Bronchial epithelial cell (primary cell): ENCODE results near the gene ANKRD6. TPM values are rescaled to one million over a fixed set of nuclear protein-coding genes. Genes with fewer than 3 reads are reported as not detected.
A peak's percentile ranks its signal among the peaks of the same experiment; 100 is the strongest.

Source experiments
- DNase-seq: peaks from one replicate; pipeline ENCODE4 v3.0.0-alpha.2; 2010; ENCODE audit warnings: low read depth
- FAIRE-seq: peaks from 2 replicates; lab custom pipeline; 2011; peaks lifted over from hg19 to GRCh38; lab: Jason Lieb, UNC
- H3K27me3 ChIP-seq: 2 replicates; pipeline ENCODE4 v1.5.1; 2011; ENCODE audit warnings: low read length; ENCODE audit not compliant: control insufficient read depth, insufficient read depth
- H3K36me3 ChIP-seq: 2 replicates; pipeline ENCODE4 v1.5.1; 2011; ENCODE audit warnings: low read length; ENCODE audit not compliant: control insufficient read depth, insufficient read depth
- H3K4me3 ChIP-seq: 2 replicates; pipeline ENCODE4 v1.5.1; 2011; ENCODE audit warnings: mild to moderate bottlenecking, low read depth, low read length, control low read depth
- CTCF ChIP-seq: IDR thresholded peaks from 2 replicates; pipeline ENCODE4 v1.5.1; 2011; ENCODE audit warnings: mild to moderate bottlenecking, moderate library complexity, low read length, control low read depth, inconsistent platforms; ENCODE audit not compliant: insufficient read depth, severe bottlenecking
- total RNA-seq: library from RNA; depleted of rRNA; stranded (reverse); fragments of >200 nt; gene quantifications from 2 replicates; pipeline ENCODE4 v1.2.1, GENCODE V29; 2014

The ANKRD6 gene
- total RNA-seq, 1 donor from 2014 or later, result 6.1 TPM

GRCh38 chr6:89555031-89555430, 122.1 kb downstream of the ANKRD6 start:
- Histone ChIP-seq H3K36me3 (no peaks in the 10 kb centered on the region), H3K27me3 (no peaks in the 10 kb centered on the region), H3K4me3 (no peak overlapping the region)
- FAIRE-seq (no peak), DNase-seq (no peak)
- no peak for TF ChIP-seq CTCF

- no peaks in the 10 kb centered on the region for H3K27me3 ChIP-seq
- DNase-seq, result no peak
- no peak overlapping the region for H3K4me3 ChIP-seq
- FAIRE-seq, result peak; percentile 18
- no peak for TF ChIP-seq CTCF
- H3K36me3 ChIP-seq, result no peaks in the 10 kb centered on the region
Measured at GRCh38 chr6:89555806-89556205, 122.9 kb downstream of the ANKRD6 start.

GRCh38 chr6:89559487-89559886, 126.5 kb downstream of the ANKRD6 start:
- TF ChIP-seq CTCF, result no peak
- Histone ChIP-seq H3K27me3 (no peaks in the 10 kb centered on the region), H3K4me3 (no peak overlapping the region), H3K36me3 (no peaks in the 10 kb centered on the region)
- FAIRE-seq (no peak), DNase-seq (no peak)

- TF ChIP-seq CTCF, result no peak
- DNase-seq (no peak), FAIRE-seq (no peak)
- Histone ChIP-seq H3K27me3 (no peaks in the 10 kb centered on the region), H3K4me3 (no peak overlapping the region), H3K36me3 (no peaks in the 10 kb centered on the region)
Measured at GRCh38 chr6:89562093-89562973, 129.4 kb downstream of the ANKRD6 start.

GRCh38 chr6:89563866-89564265, 130.9 kb downstream of the ANKRD6 start:
- Histone ChIP-seq H3K4me3 (no peak overlapping the region), H3K27me3 (no peaks in the 10 kb centered on the region), H3K36me3 (no peaks in the 10 kb centered on the region)
- TF ChIP-seq CTCF, result no peak
- FAIRE-seq (no peak), DNase-seq (no peak)
